DOHH2 (cell line): Measurements from ENCODE around the gene CLASP1.

Experiments
- CTCF ChIP-seq: fragments of 200-600 bp; sonication (generic); IDR thresholded peaks from one replicate; pipeline ENCODE4 v1.5.1; 2014; ENCODE audit warnings: antibody characterized with exemption, mild to moderate bottlenecking, low read depth, low read length; ENCODE audit not compliant: poor library complexity, severe bottlenecking
- EZH2phosphoT487 ChIP-seq: fragments of 200-600 bp; sonication (generic); IDR thresholded peaks from 2 replicates; pipeline ENCODE4 v1.6.1; 2017; ENCODE audit warnings: borderline replicate concordance, mild to moderate bottlenecking, antibody characterized with exemption, low read length, moderate library complexity, mixed read lengths

GRCh38 chr2:121346407-121346806, 302.9 kb downstream of the CLASP1 start:
- TF ChIP-seq CTCF (no peak), EZH2phosphoT487 (no peak)
